HuH-7.5 (cell line): ENCODE data around the gene SREBF2.

ENCODE experiments used
- DNase-seq: peaks from one replicate; pipeline ENCODE4 v3.0.0; 2011; ENCODE audit warnings: low spot score

The SREBF2 gene

GRCh38 chr22:41922328-41922727 is 89.4 kb downstream of the SREBF2 start:
- no peak for DNase-seq

GRCh38 chr22:41922940-41923594 is 90.2 kb downstream of the SREBF2 start:
- DNase-seq: no peak

GRCh38 chr22:41923595-41924276 is 90.8 kb downstream of the SREBF2 start:
- DNase-seq: no peak

- DNase-seq: peak; percentile 83
These were observed 93.0 kb downstream of the SREBF2 start for GRCh38 chr22:41925783-41926460.

- no peak for DNase-seq
These were observed 94.9 kb downstream of the SREBF2 start for GRCh38 chr22:41927813-41928212.

GRCh38 chr22:41928593-41929417 is 95.9 kb downstream of the SREBF2 start:
- no peak for DNase-seq

- DNase-seq: no peak
These were observed 96.5 kb downstream of the SREBF2 start for GRCh38 chr22:41929418-41929810.

- no peak for DNase-seq
These were observed 98.9 kb downstream of the SREBF2 start for GRCh38 chr22:41931701-41932269.

GRCh38 chr22:41932353-41932752 is 99.4 kb downstream of the SREBF2 start:
- no peak for DNase-seq

- DNase-seq: no peak
These were observed 100.7 kb downstream of the SREBF2 start for GRCh38 chr22:41933411-41934177.

GRCh38 chr22:41934284-41935014 is 101.5 kb downstream of the SREBF2 start:
- DNase-seq: no peak

GRCh38 chr22:41935015-41935351 is 102.1 kb downstream of the SREBF2 start:
- no peak for DNase-seq

GRCh38 chr22:41935509-41935908 is 102.6 kb downstream of the SREBF2 start:
- no peak for DNase-seq

- no peak for DNase-seq
These were observed 103.9 kb downstream of the SREBF2 start for GRCh38 chr22:41936894-41937169.

GRCh38 chr22:41939981-41940831 is 107.3 kb downstream of the SREBF2 start:
- no peak for DNase-seq

- peak; percentile 65 for DNase-seq
These were observed 108.2 kb downstream of the SREBF2 start for GRCh38 chr22:41940832-41941765.

GRCh38 chr22:41943661-41944209 is 110.8 kb downstream of the SREBF2 start:
- no peak for DNase-seq

GRCh38 chr22:41946629-41947423 is 113.9 kb downstream of the SREBF2 start, which contains the start of gene CENPM:
Gene CENPM, minus strand, starts transcription at chr22:41947152. Its CDS starts 76 bp downstream, at chr22:41947076.
- DNase-seq: peak; percentile 73
